H1 (cell line): ENCODE results near the gene KCNJ4. TPM values are rescaled to one million over a fixed set of nuclear protein-coding genes. Genes with fewer than 3 reads are reported as not detected.

Source experiments
- CTCF ChIA-PET: fragments of 300-600 bp; sonication (Branson Sonifier 250); formaldehyde crosslinking; loops from one replicate; lab custom pipeline; 2021; ENCODE audit not compliant: partially characterized antibody; lab: Charles Lee
- POLR2A ChIA-PET: fragments of 300-600 bp; sonication (Branson Sonifier 250); formaldehyde crosslinking; loops from one replicate; lab custom pipeline; 2021; ENCODE audit warnings: inconsistent platforms; ENCODE audit not compliant: partially characterized antibody; lab: Charles Lee
- DNase-seq, 2 experiments: peaks; one replicate each; pipeline versions ENCODE4 v3.0.0 to v3.0.0-alpha.2; 2010 to 2022; ENCODE audit warnings: low spot score in 2 of 2, low read depth in 1 of 2, mixed read lengths in 1 of 2
- FAIRE-seq: peaks from 2 replicates; lab custom pipeline; 2011; peaks lifted over from hg19 to GRCh38; lab: Jason Lieb, UNC
- H2AFZ ChIP-seq: 2 replicates; pipeline ENCODE4 v1.8.1; 2012; ENCODE audit warnings: low read length, inconsistent platforms
- H2AK5ac ChIP-seq: 2 replicates; pipeline ENCODE4 v1.6.1; 2013; ENCODE audit warnings: low read depth, low read length
- H2BK120ac ChIP-seq: replicated peaks from 2 replicates; pipeline ENCODE3; 2013; ENCODE audit warnings: low read depth, low read length, inconsistent platforms
- H2BK12ac ChIP-seq: 2 replicates; pipeline ENCODE4 v1.6.1; 2013; ENCODE audit warnings: low read depth, low read length
- H2BK15ac ChIP-seq: 2 replicates; pipeline ENCODE4 v1.6.1; 2013; ENCODE audit warnings: low read length
- H2BK20ac ChIP-seq: 2 replicates; pipeline ENCODE4 v1.6.1; 2013; ENCODE audit warnings: low read length
- H2BK5ac ChIP-seq: 2 replicates; pipeline ENCODE4 v1.6.1; 2013; ENCODE audit warnings: low read depth, low read length
- H3K14ac ChIP-seq: 2 replicates; pipeline ENCODE4 v1.6.1; 2013; ENCODE audit warnings: inconsistent platforms; ENCODE audit not compliant: insufficient read length
- H3K18ac ChIP-seq: 2 replicates; pipeline ENCODE4 v1.6.1; 2013; ENCODE audit warnings: low read length; ENCODE audit errors: extremely low read depth
- H3K23ac ChIP-seq: 2 replicates; pipeline ENCODE4 v1.6.1; 2013; ENCODE audit warnings: inconsistent platforms; ENCODE audit not compliant: insufficient read length
- H3K23me2 ChIP-seq: 2 replicates; pipeline ENCODE4 v1.6.1; 2013; ENCODE audit warnings: low read depth, low read length
- H3K27ac ChIP-seq: 2 replicates; pipeline ENCODE4 v1.6.1; 2011; ENCODE audit warnings: low read depth, low read length, inconsistent platforms
- H3K27me3 ChIP-seq, 4 experiments: replicated peaks in 1 of 4; 1 replicate in 1 of 4; 2 replicates in 3 of 4; pipeline versions ENCODE4 v1.6.1 to v1.8.1; 2011 to 2013; ENCODE audit warnings: low read length in 3 of 4, mild to moderate bottlenecking in 3 of 4, inconsistent platforms in 2 of 4, mixed read lengths in 2 of 4, moderate library complexity in 1 of 4; ENCODE audit not compliant: control insufficient read depth in 3 of 4, insufficient read depth in 3 of 4; ENCODE audit errors: extremely low read depth in 1 of 4
- H3K36me3 ChIP-seq, 4 experiments: 2 replicates each; pipeline versions ENCODE4 v1.6.1 to v1.8.1; 2011 to 2013; ENCODE audit warnings: mild to moderate bottlenecking in 4 of 4, low read length in 3 of 4, moderate library complexity in 2 of 4, control low read depth in 1 of 4, inconsistent platforms in 1 of 4; ENCODE audit not compliant: insufficient read depth in 4 of 4, control insufficient read depth in 2 of 4
- H3K4ac ChIP-seq: replicated peaks from 2 replicates; pipeline ENCODE3; 2013; ENCODE audit warnings: low read length, low read depth, mixed read lengths, inconsistent platforms; ENCODE audit not compliant: insufficient read length
- H3K4me1 ChIP-seq, 4 experiments: replicated peaks in 1 of 4; 1 replicate in 1 of 4; 2 replicates in 3 of 4; pipeline versions ENCODE4 v1.6.1 to v1.8.1; 2011 to 2013; ENCODE audit warnings: low read length in 3 of 4, inconsistent platforms in 2 of 4, mixed read lengths in 1 of 4; ENCODE audit not compliant: insufficient read depth in 4 of 4, control insufficient read depth in 3 of 4
- H3K4me2 ChIP-seq, 2 experiments: 2 replicates each; pipeline versions ENCODE4 v1.6.1 to v1.8.1; 2011 to 2013; ENCODE audit warnings: low read depth in 2 of 2, low read length in 2 of 2, control low read depth in 1 of 2, inconsistent platforms in 1 of 2, mild to moderate bottlenecking in 1 of 2; ENCODE audit not compliant: insufficient read depth in 1 of 2
- H3K4me3 ChIP-seq, 4 experiments: fragments of 200-600, 300-600 bp in 1 of 4; sonication (generic), shearing (Covaris generic), sonication (Bioruptor Twin) in 1 of 4; 2 replicates each; pipeline versions ENCODE4 v1.5.1 to v1.8.1; 2011 to 2016; ENCODE audit warnings: low read length in 4 of 4, low read depth in 3 of 4, control low read depth in 2 of 4, inconsistent platforms in 2 of 4, mild to moderate bottlenecking in 2 of 4, mixed read lengths in 1 of 4, moderate library complexity in 1 of 4; ENCODE audit not compliant: insufficient read depth in 2 of 4; ENCODE audit errors: extremely low read depth in 1 of 4
- H3K56ac ChIP-seq: replicated peaks from 2 replicates; pipeline ENCODE3; 2013; ENCODE audit warnings: low read depth, mild to moderate bottlenecking, mixed read lengths, low read length, inconsistent platforms; ENCODE audit not compliant: insufficient read length
- H3K79me1 ChIP-seq: 2 replicates; pipeline ENCODE4 v1.6.1; 2013; ENCODE audit warnings: low read depth, low read length, control low read depth
- H3K79me2 ChIP-seq, 2 experiments: 2 replicates each; pipeline versions ENCODE4 v1.6.1 to v1.8.1; 2012 to 2013; ENCODE audit warnings: low read length in 2 of 2, mild to moderate bottlenecking in 2 of 2, inconsistent platforms in 1 of 2; ENCODE audit not compliant: insufficient read depth in 2 of 2, control insufficient read depth in 1 of 2
- H3K9ac ChIP-seq, 4 experiments: replicated peaks in 1 of 4; 1 replicate in 1 of 4; 2 replicates in 3 of 4; pipeline versions ENCODE4 v1.6.1 to v1.8.1; 2011 to 2013; ENCODE audit warnings: low read depth in 3 of 4, low read length in 3 of 4, control low read depth in 2 of 4, mild to moderate bottlenecking in 2 of 4, moderate library complexity in 2 of 4, inconsistent platforms in 1 of 4; ENCODE audit errors: extremely low read depth in 1 of 4
- H3K9me3 ChIP-seq, 2 experiments: 2 replicates each; pipeline versions ENCODE4 v1.6.1 to v1.8.1; 2012 to 2013; ENCODE audit warnings: mild to moderate bottlenecking in 2 of 2, moderate library complexity in 2 of 2, control low read depth in 1 of 2, inconsistent platforms in 1 of 2, low read depth in 1 of 2, low read length in 1 of 2, mixed read lengths in 1 of 2; ENCODE audit not compliant: insufficient read depth in 2 of 2
- H4K20me1 ChIP-seq, 2 experiments: replicated peaks in 1 of 2; 2 replicates each; pipeline versions ENCODE3 to v1.8.1; 2011 to 2013; ENCODE audit warnings: inconsistent platforms in 2 of 2, low read length in 2 of 2, mild to moderate bottlenecking in 1 of 2; ENCODE audit not compliant: insufficient read depth in 2 of 2, control insufficient read depth in 1 of 2
- H4K5ac ChIP-seq: 2 replicates; pipeline ENCODE4 v1.6.1; 2013; ENCODE audit warnings: low read length, low read depth, mixed read lengths, inconsistent platforms; ENCODE audit not compliant: insufficient read length
- H4K8ac ChIP-seq: 2 replicates; pipeline ENCODE4 v1.8.0; 2013; ENCODE audit warnings: mild to moderate bottlenecking, moderate library complexity, low read length, inconsistent platforms; ENCODE audit not compliant: insufficient read depth; ENCODE audit errors: extremely low read depth
- H4K91ac ChIP-seq: replicated peaks from 2 replicates; pipeline ENCODE3; 2013; ENCODE audit warnings: low read length, mixed read lengths, inconsistent platforms; ENCODE audit not compliant: insufficient read length
- CBX8 ChIP-seq: fragments of 300-800, 300-1000 bp; sonication (generic); IDR thresholded peaks from 2 replicates; pipeline ENCODE4 v1.7.1; 2016; ENCODE audit warnings: low read depth, low read length, borderline replicate concordance
- POLR2AphosphoS5 ChIP-seq: IDR thresholded peaks from 2 replicates; pipeline ENCODE4 v1.6.1; 2011; ENCODE audit warnings: low read depth, low read length
- WGBS, 2 experiments: shearing (Covaris generic) in 1 of 2; methylation state at CpG; one replicate each; pipeline versions ENCODE4 v1.1.6 to v1.1.7; 2013 to 2015; ENCODE audit warnings: low lambda C conversion rate in 2 of 2, mixed read lengths in 2 of 2, inconsistent platforms in 1 of 2, low coverage in 1 of 2, missing lambda C conversion rate in 1 of 2; ENCODE audit not compliant: insufficient replicate concordance in 2 of 2, insufficient coverage in 1 of 2, insufficient read length in 1 of 2; ENCODE audit errors: extremely low coverage in 1 of 2, missing lambda C conversion rate in 1 of 2; 5-methylcytosine and 5-hydroxymethylcytosine counted together
- polyA plus RNA-seq, 7 experiments: library from polyadenylated mRNA; depleted of rRNA in 3 of 7; stranded (reverse) in 5 of 7; unstranded in 2 of 7; fragments of >200 nt in 5 of 7; fragments of 200-250 nt in 2 of 7; gene quantifications; 1 replicate in 5 of 7; 2 replicates in 1 of 7; 4 replicates in 1 of 7; pipeline versions ENCODE4 v1.2.1 to v1.2.3, GENCODE V29; 2011 to 2013; ENCODE audit warnings: missing spikeins in 2 of 7, mixed read lengths in 2 of 7
- total RNA-seq: library from RNA; stranded (reverse); fragmentation: NEBNext Ultra II Directional; extraction: Animal tissue kit (Norgen Biotek cat#: 25700); gene quantifications from 2 replicates; pipeline ENCODE4 v1.2.1, GENCODE V29; 2021

KCNJ4 gene
- total and polyA plus RNA-seq, 2 of the 8 experiments (the other 6 are each of a cell fraction or from before 2014, with no cell fraction given), result 1.4 to 2.2 TPM

DNA sequence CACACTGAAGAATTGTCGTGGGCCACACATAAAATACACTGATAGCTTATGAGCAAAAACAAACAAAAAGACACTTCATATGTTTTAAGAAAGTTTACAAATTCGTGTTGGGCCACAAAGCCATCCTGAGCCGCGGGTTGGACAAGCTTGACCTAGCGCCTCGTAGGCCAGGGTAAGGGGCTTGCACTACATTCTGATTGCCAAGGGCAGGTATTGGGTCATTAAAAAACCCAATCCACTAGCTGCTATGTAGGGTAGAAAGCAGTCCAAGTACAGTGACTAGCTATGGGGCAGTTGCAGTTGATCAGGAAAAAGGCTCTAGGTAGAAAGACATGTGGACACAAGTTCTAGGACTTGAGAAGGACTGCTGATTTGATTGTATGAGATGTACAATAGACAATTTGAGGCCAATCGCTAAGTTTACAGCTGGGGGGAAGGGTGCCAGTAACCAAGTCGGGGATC is 26.9 kb upstream of the KCNJ4 start:
- Histone ChIP-seq H4K8ac (no peak overlapping the region; the same call in 1 of the 2 replicates), H2BK15ac (no peak overlapping the region), H3K4ac (no peak overlapping the region), H3K4me2 (no peak overlapping the region), H3K4me1 (0 out of 7 replicates have a peak, but pooled peaks cover 0 to 3% (median 0%) of the 10 kb centered on the region in 4 experiments), H3K27ac (no peak overlapping the region), H2BK120ac (no peak overlapping the region), H4K91ac (no peak overlapping the region), H4K20me1 (peaks cover 1 to 2% of the 10 kb centered on the region in 2 experiments), H3K36me3 (peaks cover 38 to 64% (median 53%) of the 10 kb centered on the region in 4 experiments), H3K23me2 (no peaks in the 10 kb centered on the region), H3K79me2 (no peaks in the 10 kb centered on the region), H2AK5ac (no peak overlapping the region), H3K14ac (no peak overlapping the region), H2BK20ac (no peak overlapping the region), H4K5ac (no peak overlapping the region), H3K9me3 (no peaks in the 10 kb centered on the region), H3K27me3 (no peaks in the 10 kb centered on the region), H2AFZ (no peak overlapping the region), H3K4me3 (no peak overlapping the region), H3K9ac (no peak overlapping the region), H3K56ac (no peak overlapping the region), H2BK12ac (no peak overlapping the region), H3K18ac (no peak overlapping the region), H3K79me1 (no peaks in the 10 kb centered on the region), H3K23ac (no peak overlapping the region), H2BK5ac (no peak overlapping the region)
- POLR2A ChIA-PET, result interaction anchor here (0.7 to 40.8 kb wide), 16 partner anchors 6 to 154 kb away, joined by 3 to 1102 read pairs (median 4); partner anchors contain the start of genes DMC1 and KDELR3
- FAIRE-seq, result no peak
- 92% methylated on average over 8 of the region's 8 CpGs; no CpG with 5 or more reads in 1 of the 2 experiments for WGBS, 2 experiments
- CTCF ChIA-PET, result interaction anchor here (0.8 to 1.8 kb wide), 3 partner anchors 9 to 29 kb away, joined by 3 to 5 read pairs (median 3); partner anchors contain the start of gene KDELR3
- TF ChIP-seq POLR2AphosphoS5 (peak; percentile 51; the same call in 1 of the 2 replicates), CBX8 (no peak)
- DNase-seq, result no peak
